Measurements from ENCODE around the gene BIN1.

The BIN1 gene

GRCh38 chr2:127142663-127143630 is 36.0 kb upstream of the BIN1 start:
- in situ Hi-C loops (cut with MboI; ENCODE audit: low pct_unique_long_range_greater_than_20kb, low sequenced_read_pairs, unreplicated experiment): no loop called here
- no peak for DNase-seq (ENCODE audit: low spot score)
- no peak for TF ChIP-seq CTCF (IDR thresholded peaks at IDR 0.05; ENCODE audit: extremely low read depth, insufficient read depth, missing control alignments)

GRCh38 chr2:127140538-127140937 is 33.6 kb upstream of the BIN1 start:
- no peak for DNase-seq (ENCODE audit: low spot score)
- in situ Hi-C loops (cut with MboI; ENCODE audit: low pct_unique_long_range_greater_than_20kb, low sequenced_read_pairs, unreplicated experiment): no loop called here
- no peak for TF ChIP-seq CTCF (IDR thresholded peaks at IDR 0.05; ENCODE audit: extremely low read depth, insufficient read depth, missing control alignments)

- in situ Hi-C loops (cut with MboI; ENCODE audit: low pct_unique_long_range_greater_than_20kb, low sequenced_read_pairs, unreplicated experiment): no loop called here
- no peak for TF ChIP-seq CTCF (IDR thresholded peaks at IDR 0.05; ENCODE audit: extremely low read depth, insufficient read depth, missing control alignments)
- DNase-seq (ENCODE audit: low spot score): no peak
Observed at GRCh38 chr2:127139766-127140165, 32.8 kb upstream of the BIN1 start.

- no peak for DNase-seq (ENCODE audit: low spot score)
- TF ChIP-seq CTCF (IDR thresholded peaks at IDR 0.05; ENCODE audit: extremely low read depth, insufficient read depth, missing control alignments): no peak
- in situ Hi-C loops (cut with MboI; ENCODE audit: low pct_unique_long_range_greater_than_20kb, low sequenced_read_pairs, unreplicated experiment): no loop called here
Observed at GRCh38 chr2:127138281-127138680, 31.3 kb upstream of the BIN1 start.

GRCh38 chr2:127137741-127138140 is 30.8 kb upstream of the BIN1 start:
- no peak for DNase-seq (ENCODE audit: low spot score)
- no peak for TF ChIP-seq CTCF (IDR thresholded peaks at IDR 0.05; ENCODE audit: extremely low read depth, insufficient read depth, missing control alignments)
- in situ Hi-C loops (cut with MboI; ENCODE audit: low pct_unique_long_range_greater_than_20kb, low sequenced_read_pairs, unreplicated experiment): no loop called here

- no peak for TF ChIP-seq CTCF (IDR thresholded peaks at IDR 0.05; ENCODE audit: extremely low read depth, insufficient read depth, missing control alignments)
- in situ Hi-C loops (cut with MboI; ENCODE audit: low pct_unique_long_range_greater_than_20kb, low sequenced_read_pairs, unreplicated experiment): no loop called here
- DNase-seq (ENCODE audit: low spot score): no peak
Observed at GRCh38 chr2:127137225-127137624, 30.3 kb upstream of the BIN1 start.
